Measurements from ENCODE around the gene MYT1. TPM values are rescaled to one million over a fixed set of nuclear protein-coding genes. Genes with fewer than 3 reads are reported as not detected.

Gene MYT1
- polyA plus RNA-seq, 1 donor from 2014 or later, result 35.8 TPM

DNA sequence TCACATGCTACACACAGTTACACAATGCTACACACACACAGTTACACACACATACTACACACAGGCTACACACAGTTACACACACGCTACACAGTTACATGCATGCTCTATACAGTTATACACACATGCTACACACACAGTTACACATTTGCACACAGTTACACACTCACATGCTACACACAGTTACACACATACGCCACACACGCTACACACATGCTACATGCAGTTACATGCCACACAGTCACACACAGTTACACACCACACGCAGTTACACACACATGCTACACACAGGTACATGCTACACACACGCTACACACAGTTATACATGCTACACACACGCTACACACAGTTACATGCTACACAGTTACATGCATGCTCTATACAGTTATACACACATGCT, 15.6 kb downstream of the MYT1 start:
- peaks cover 19% of the 10 kb centered on the region for H3K36me3 ChIP-seq (ENCODE audit: insufficient read depth, low read length)
- peaks cover 68% of the 10 kb centered on the region for H3K79me2 ChIP-seq (replicated peaks; ENCODE audit: insufficient read depth, low read length)
- H4K20me1 ChIP-seq (ENCODE audit: insufficient read depth), result peaks cover 9% of the 10 kb centered on the region
- TF ChIP-seq TAF1 (IDR thresholded peaks at IDR 0.05; ENCODE audit: low read depth), result no peak
- TF ChIP-seq, protein P1, sequence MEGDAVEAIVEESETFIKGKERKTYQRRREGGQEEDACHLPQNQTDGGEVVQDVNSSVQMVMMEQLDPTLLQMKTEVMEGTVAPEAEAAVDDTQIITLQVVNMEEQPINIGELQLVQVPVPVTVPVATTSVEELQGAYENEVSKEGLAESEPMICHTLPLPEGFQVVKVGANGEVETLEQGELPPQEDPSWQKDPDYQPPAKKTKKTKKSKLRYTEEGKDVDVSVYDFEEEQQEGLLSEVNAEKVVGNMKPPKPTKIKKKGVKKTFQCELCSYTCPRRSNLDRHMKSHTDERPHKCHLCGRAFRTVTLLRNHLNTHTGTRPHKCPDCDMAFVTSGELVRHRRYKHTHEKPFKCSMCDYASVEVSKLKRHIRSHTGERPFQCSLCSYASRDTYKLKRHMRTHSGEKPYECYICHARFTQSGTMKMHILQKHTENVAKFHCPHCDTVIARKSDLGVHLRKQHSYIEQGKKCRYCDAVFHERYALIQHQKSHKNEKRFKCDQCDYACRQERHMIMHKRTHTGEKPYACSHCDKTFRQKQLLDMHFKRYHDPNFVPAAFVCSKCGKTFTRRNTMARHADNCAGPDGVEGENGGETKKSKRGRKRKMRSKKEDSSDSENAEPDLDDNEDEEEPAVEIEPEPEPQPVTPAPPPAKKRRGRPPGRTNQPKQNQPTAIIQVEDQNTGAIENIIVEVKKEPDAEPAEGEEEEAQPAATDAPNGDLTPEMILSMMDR (IDR thresholded peaks at IDR 0.05; ENCODE audit: poor library complexity, severe bottlenecking), result no peak
- no peak for TF ChIP-seq SMC3 (conservative IDR thresholded peaks at IDR 0.05; ENCODE audit: poor library complexity)
- TF ChIP-seq EP300 (conservative IDR thresholded peaks at IDR 0.05; ENCODE audit: poor library complexity, severe bottlenecking), result no peak
- no peak for TF ChIP-seq MXI1 (conservative IDR thresholded peaks at IDR 0.05; ENCODE audit: poor library complexity, severe bottlenecking)
- no peak for TF ChIP-seq RAD21 (conservative IDR thresholded peaks at IDR 0.05)
- TF ChIP-seq, protein P2, sequence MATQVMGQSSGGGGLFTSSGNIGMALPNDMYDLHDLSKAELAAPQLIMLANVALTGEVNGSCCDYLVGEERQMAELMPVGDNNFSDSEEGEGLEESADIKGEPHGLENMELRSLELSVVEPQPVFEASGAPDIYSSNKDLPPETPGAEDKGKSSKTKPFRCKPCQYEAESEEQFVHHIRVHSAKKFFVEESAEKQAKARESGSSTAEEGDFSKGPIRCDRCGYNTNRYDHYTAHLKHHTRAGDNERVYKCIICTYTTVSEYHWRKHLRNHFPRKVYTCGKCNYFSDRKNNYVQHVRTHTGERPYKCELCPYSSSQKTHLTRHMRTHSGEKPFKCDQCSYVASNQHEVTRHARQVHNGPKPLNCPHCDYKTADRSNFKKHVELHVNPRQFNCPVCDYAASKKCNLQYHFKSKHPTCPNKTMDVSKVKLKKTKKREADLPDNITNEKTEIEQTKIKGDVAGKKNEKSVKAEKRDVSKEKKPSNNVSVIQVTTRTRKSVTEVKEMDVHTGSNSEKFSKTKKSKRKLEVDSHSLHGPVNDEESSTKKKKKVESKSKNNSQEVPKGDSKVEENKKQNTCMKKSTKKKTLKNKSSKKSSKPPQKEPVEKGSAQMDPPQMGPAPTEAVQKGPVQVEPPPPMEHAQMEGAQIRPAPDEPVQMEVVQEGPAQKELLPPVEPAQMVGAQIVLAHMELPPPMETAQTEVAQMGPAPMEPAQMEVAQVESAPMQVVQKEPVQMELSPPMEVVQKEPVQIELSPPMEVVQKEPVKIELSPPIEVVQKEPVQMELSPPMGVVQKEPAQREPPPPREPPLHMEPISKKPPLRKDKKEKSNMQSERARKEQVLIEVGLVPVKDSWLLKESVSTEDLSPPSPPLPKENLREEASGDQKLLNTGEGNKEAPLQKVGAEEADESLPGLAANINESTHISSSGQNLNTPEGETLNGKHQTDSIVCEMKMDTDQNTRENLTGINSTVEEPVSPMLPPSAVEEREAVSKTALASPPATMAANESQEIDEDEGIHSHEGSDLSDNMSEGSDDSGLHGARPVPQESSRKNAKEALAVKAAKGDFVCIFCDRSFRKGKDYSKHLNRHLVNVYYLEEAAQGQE (IDR thresholded peaks at IDR 0.05; ENCODE audit: borderline replicate concordance), result no peak
- no peak for TF ChIP-seq EZH2 (IDR thresholded peaks at IDR 0.05; ENCODE audit: borderline replicate concordance, insufficient read depth, low read length, poor library complexity, severe bottlenecking)
- H3K4me3 ChIP-seq (ENCODE audit: low read length), result no peak overlapping the region
- no peak overlapping the region for H2AFZ ChIP-seq (ENCODE audit: low read depth, low read length)
- no peak overlapping the region for H3K4me2 ChIP-seq (ENCODE audit: low read length)
- no peaks in the 10 kb centered on the region for H3K27me3 ChIP-seq (ENCODE audit: insufficient read depth, low read depth, low read length)
- H3K9me3 ChIP-seq (ENCODE audit: low read length), result no peaks in the 10 kb centered on the region
- no peaks in the 10 kb centered on the region for H3K9me2 ChIP-seq (ENCODE audit: insufficient read depth, low read length)
- no peak overlapping the region for H3K27ac ChIP-seq (ENCODE audit: low read length)
- H3F3A ChIP-seq (ENCODE audit: insufficient read depth, low read length, poor library complexity, severe bottlenecking), result no peaks in the 10 kb centered on the region
- no peak overlapping the region for H3K9ac ChIP-seq (ENCODE audit: low read length)

DNA sequence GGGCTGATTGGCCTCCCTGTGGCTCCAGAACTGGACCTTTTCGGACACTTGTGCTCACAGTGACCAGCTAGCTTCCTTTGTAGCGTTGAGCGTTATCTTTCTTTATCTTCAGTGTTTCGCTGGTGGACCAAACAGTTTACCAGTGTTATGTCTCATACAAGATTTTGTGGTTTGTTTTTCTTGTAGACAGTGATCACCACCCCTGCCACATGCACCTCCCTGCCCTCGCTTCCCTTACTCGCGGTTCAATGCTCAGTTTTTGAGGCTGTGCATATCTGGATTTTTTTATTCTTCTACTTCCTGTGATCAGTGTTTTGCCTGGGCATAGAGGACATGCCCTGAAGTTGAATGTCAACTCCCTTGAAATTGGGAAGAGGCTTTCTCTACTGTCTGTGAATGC, 16.4 kb downstream of the MYT1 start:
- no peaks in the 10 kb centered on the region for H3K9me3 ChIP-seq (ENCODE audit: low read length)
- no peak overlapping the region for H3K4me2 ChIP-seq (ENCODE audit: low read length)
- H3K9ac ChIP-seq (ENCODE audit: low read length), result no peak overlapping the region
- H3K36me3 ChIP-seq (ENCODE audit: insufficient read depth, low read length), result peaks cover 19% of the 10 kb centered on the region
- no peak overlapping the region for H3K27ac ChIP-seq (ENCODE audit: low read length)
- TF ChIP-seq RAD21 (conservative IDR thresholded peaks at IDR 0.05) (no peak), SMC3 (conservative IDR thresholded peaks at IDR 0.05; ENCODE audit: poor library complexity) (no peak), EP300 (conservative IDR thresholded peaks at IDR 0.05; ENCODE audit: poor library complexity, severe bottlenecking) (no peak), POLR2AphosphoS5 (IDR thresholded peaks at IDR 0.05) (no peak), TAF1 (IDR thresholded peaks at IDR 0.05; ENCODE audit: low read depth) (no peak), EZH2 (IDR thresholded peaks at IDR 0.05; ENCODE audit: borderline replicate concordance, insufficient read depth, low read length, poor library complexity, severe bottlenecking) (no peak), MXI1 (conservative IDR thresholded peaks at IDR 0.05; ENCODE audit: poor library complexity, severe bottlenecking) (no peak)
- TF ChIP-seq, protein P1 (IDR thresholded peaks at IDR 0.05; ENCODE audit: poor library complexity, severe bottlenecking), result no peak
- TF ChIP-seq, protein P2 (IDR thresholded peaks at IDR 0.05; ENCODE audit: borderline replicate concordance), result no peak
- no peak overlapping the region for H2AFZ ChIP-seq (ENCODE audit: low read depth, low read length)
- no peaks in the 10 kb centered on the region for H3K27me3 ChIP-seq (ENCODE audit: insufficient read depth, low read depth, low read length)
- H3K9me2 ChIP-seq (ENCODE audit: insufficient read depth, low read length), result no peaks in the 10 kb centered on the region
- H3F3A ChIP-seq (ENCODE audit: insufficient read depth, low read length, poor library complexity, severe bottlenecking), result no peaks in the 10 kb centered on the region
- H3K4me3 ChIP-seq (ENCODE audit: low read length), result no peak overlapping the region
- H3K79me2 ChIP-seq (replicated peaks; ENCODE audit: insufficient read depth, low read length), result peaks cover 76% of the 10 kb centered on the region
- H4K20me1 ChIP-seq (ENCODE audit: insufficient read depth), result peaks cover 9% of the 10 kb centered on the region

All from neural cell (in vitro differentiated cells).